HepG2 (cell line): Measurements from ENCODE around the gene ARAP1. TPM values are rescaled to one million over a fixed set of nuclear protein-coding genes. Genes with fewer than 3 reads are reported as not detected.

Source experiments
- ERF ChIP-seq: IDR thresholded peaks from 2 replicates; pipeline ENCODE4 v1.6.1; 2018; ENCODE audit warnings: missing biosample characterization, missing genetic modification reagents
- FOXA1 ChIP-seq, 2 experiments: fragments of 450-650 bp in 1 of 2; sonication (generic) in 1 of 2; formaldehyde crosslinking in 1 of 2; IDR thresholded peaks; 2 replicates each; pipeline versions ENCODE4 v1.4.0 to v1.6.1; 2016 to 2020; ENCODE audit warnings: missing genetic modification reagents in 1 of 2
- GLMP ChIP-seq: sonication (generic); formaldehyde crosslinking; IDR thresholded peaks from 2 replicates; pipeline ENCODE4 v1.9.0; 2021; ENCODE audit warnings: missing genetic modification reagents, mild to moderate bottlenecking, borderline replicate concordance
- GZF1 ChIP-seq: sonication (generic); formaldehyde crosslinking; IDR thresholded peaks from 2 replicates; pipeline ENCODE4 v1.5.1; 2020; ENCODE audit warnings: mild to moderate bottlenecking, missing genetic modification reagents
- JARID2 ChIP-seq: sonication (generic); formaldehyde crosslinking; IDR thresholded peaks from 2 replicates; pipeline ENCODE4 v1.8.1; 2023; ENCODE audit warnings: missing genetic modification reagents, inconsistent platforms; ENCODE audit not compliant: insufficient replicate concordance
- MATR3 ChIP-seq: sonication (generic); formaldehyde crosslinking; IDR thresholded peaks from 2 replicates; pipeline ENCODE4 v1.4.0; 2020; ENCODE audit warnings: missing genetic modification reagents
- NCOA1 ChIP-seq: sonication (generic); formaldehyde crosslinking; IDR thresholded peaks from 2 replicates; pipeline ENCODE4 v1.9.0; 2021; ENCODE audit warnings: missing genetic modification reagents
- NFE2L2 ChIP-seq: fragments of 150-350 bp; IDR thresholded peaks from 2 replicates; pipeline ENCODE4 v1.6.1; 2014; ENCODE audit warnings: low read length
- TEF ChIP-seq: sonication (generic); formaldehyde crosslinking; IDR thresholded peaks from 2 replicates; pipeline ENCODE4 v1.5.0; 2020; ENCODE audit warnings: missing genetic modification reagents
- TFE3 ChIP-seq: IDR thresholded peaks from 2 replicates; pipeline ENCODE4 v1.6.1; 2016
- TSC22D2 ChIP-seq: sonication (generic); formaldehyde crosslinking; IDR thresholded peaks from 2 replicates; pipeline ENCODE4 v1.5.1; 2020; ENCODE audit warnings: missing genetic modification reagents, mild to moderate bottlenecking, borderline replicate concordance
- YEATS4 ChIP-seq: sonication (generic); formaldehyde crosslinking; IDR thresholded peaks from 2 replicates; pipeline ENCODE4 v1.4.0; 2020; ENCODE audit warnings: missing genetic modification reagents, borderline replicate concordance
- ZNF251 ChIP-seq: sonication (generic); formaldehyde crosslinking; IDR thresholded peaks from 2 replicates; pipeline ENCODE4 v1.9.0; 2021; ENCODE audit warnings: mild to moderate bottlenecking, missing genetic modification reagents
- ZNF362 ChIP-seq: sonication (generic); formaldehyde crosslinking; IDR thresholded peaks from 2 replicates; pipeline ENCODE4 v1.4.0; 2020; ENCODE audit warnings: missing genetic modification reagents, mild to moderate bottlenecking, borderline replicate concordance
- ZNF570 ChIP-seq: sonication (generic); formaldehyde crosslinking; IDR thresholded peaks from 2 replicates; pipeline ENCODE4 v1.4.0; 2020; ENCODE audit warnings: mild to moderate bottlenecking, missing genetic modification reagents, borderline replicate concordance
- ZNF597 ChIP-seq: sonication (generic); formaldehyde crosslinking; IDR thresholded peaks from 2 replicates; pipeline ENCODE4 v1.5.0; 2020; ENCODE audit warnings: missing genetic modification reagents
- polyA plus RNA-seq, 8 experiments: library from polyadenylated mRNA; depleted of rRNA in 3 of 8; stranded (reverse) in 7 of 8; unstranded in 1 of 8; fragments of >200 nt; fragmentation: Illumina TruSeq in 4 of 8; extraction: Trizol in 4 of 8; gene quantifications; 2 replicates each; pipeline versions ENCODE4 v1.2.1 to v1.2.3, GENCODE V29; 2011 to 2016; ENCODE audit warnings: low read depth in 4 of 8, missing spikeins in 1 of 8, mixed read lengths in 1 of 8; ENCODE audit not compliant: insufficient read depth in 1 of 8
- total RNA-seq, 5 experiments: library from RNA; depleted of rRNA; stranded (reverse); fragments of >200 nt; fragmentation: Illumina TruSeq; extraction: Trizol; gene quantifications; 2 replicates each; pipeline ENCODE4 v1.2.3, GENCODE V29; 2016; ENCODE audit warnings: low read depth in 1 of 5
- TF ChIP-seq, protein P1 (sequence below): conservative IDR thresholded peaks from 2 replicates; pipeline ENCODE4 v1.6.1; 2018; ENCODE audit warnings: missing genetic modification reagents
- TF ChIP-seq, protein P2 (sequence below): sonication (generic); formaldehyde crosslinking; IDR thresholded peaks from 2 replicates; pipeline ENCODE4 v1.5.1; 2020; ENCODE audit warnings: mild to moderate bottlenecking, missing genetic modification reagents, moderate library complexity

ARAP1 gene
- total and polyA plus RNA-seq, 2 of the 13 experiments (the other 11 are each of a cell fraction or from before 2014, with no cell fraction given), result 43.2 to 55.5 TPM

GRCh38 chr11:72750086-72750485 lies 2.1 kb downstream of the ARAP1 start (continued):
- TF ChIP-seq ZNF597 (no peak), GLMP (CRISPR knock-in tag) (no peak), TSC22D2 (CRISPR knock-in tag) (no peak), ERF (CRISPR knock-in tag) (no peak), ZNF570 (CRISPR knock-in tag) (no peak), FOXA1 (IDR thresholded peaks at IDR 0.05) (no peak), FOXA1 (CRISPR knock-in tag; IDR thresholded peaks at IDR 0.05) (no peak), JARID2 (CRISPR knock-in tag) (no peak), MATR3 (CRISPR knock-in tag) (no peak), TEF (CRISPR knock-in tag) (no peak), GZF1 (no peak), YEATS4 (CRISPR knock-in tag) (no peak), ZNF251 (CRISPR knock-in tag) (no peak), NFE2L2 (no peak), NCOA1 (CRISPR knock-in tag) (no peak), ZNF362 (no peak; the same call in 1 of the 2 replicates), TFE3 (no peak)
- TF ChIP-seq, protein P1, sequence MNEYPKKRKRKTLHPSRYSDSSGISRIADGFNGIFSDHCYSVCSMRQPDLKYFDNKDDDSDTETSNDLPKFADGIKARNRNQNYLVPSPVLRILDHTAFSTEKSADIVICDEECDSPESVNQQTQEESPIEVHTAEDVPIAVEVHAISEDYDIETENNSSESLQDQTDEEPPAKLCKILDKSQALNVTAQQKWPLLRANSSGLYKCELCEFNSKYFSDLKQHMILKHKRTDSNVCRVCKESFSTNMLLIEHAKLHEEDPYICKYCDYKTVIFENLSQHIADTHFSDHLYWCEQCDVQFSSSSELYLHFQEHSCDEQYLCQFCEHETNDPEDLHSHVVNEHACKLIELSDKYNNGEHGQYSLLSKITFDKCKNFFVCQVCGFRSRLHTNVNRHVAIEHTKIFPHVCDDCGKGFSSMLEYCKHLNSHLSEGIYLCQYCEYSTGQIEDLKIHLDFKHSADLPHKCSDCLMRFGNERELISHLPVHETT (CRISPR knock-in tag), result no peak
- TF ChIP-seq, protein P2, sequence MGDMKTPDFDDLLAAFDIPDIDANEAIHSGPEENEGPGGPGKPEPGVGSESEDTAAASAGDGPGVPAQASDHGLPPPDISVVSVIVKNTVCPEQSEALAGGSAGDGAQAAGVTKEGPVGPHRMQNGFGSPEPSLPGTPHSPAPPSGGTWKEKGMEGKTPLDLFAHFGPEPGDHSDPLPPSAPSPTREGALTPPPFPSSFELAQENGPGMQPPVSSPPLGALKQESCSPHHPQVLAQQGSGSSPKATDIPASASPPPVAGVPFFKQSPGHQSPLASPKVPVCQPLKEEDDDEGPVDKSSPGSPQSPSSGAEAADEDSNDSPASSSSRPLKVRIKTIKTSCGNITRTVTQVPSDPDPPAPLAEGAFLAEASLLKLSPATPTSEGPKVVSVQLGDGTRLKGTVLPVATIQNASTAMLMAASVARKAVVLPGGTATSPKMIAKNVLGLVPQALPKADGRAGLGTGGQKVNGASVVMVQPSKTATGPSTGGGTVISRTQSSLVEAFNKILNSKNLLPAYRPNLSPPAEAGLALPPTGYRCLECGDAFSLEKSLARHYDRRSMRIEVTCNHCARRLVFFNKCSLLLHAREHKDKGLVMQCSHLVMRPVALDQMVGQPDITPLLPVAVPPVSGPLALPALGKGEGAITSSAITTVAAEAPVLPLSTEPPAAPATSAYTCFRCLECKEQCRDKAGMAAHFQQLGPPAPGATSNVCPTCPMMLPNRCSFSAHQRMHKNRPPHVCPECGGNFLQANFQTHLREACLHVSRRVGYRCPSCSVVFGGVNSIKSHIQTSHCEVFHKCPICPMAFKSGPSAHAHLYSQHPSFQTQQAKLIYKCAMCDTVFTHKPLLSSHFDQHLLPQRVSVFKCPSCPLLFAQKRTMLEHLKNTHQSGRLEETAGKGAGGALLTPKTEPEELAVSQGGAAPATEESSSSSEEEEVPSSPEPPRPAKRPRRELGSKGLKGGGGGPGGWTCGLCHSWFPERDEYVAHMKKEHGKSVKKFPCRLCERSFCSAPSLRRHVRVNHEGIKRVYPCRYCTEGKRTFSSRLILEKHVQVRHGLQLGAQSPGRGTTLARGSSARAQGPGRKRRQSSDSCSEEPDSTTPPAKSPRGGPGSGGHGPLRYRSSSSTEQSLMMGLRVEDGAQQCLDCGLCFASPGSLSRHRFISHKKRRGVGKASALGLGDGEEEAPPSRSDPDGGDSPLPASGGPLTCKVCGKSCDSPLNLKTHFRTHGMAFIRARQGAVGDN (CRISPR knock-in tag), result peak; percentile 73
